A673 (cell line): ENCODE results near the gene JMJD7. TPM values are rescaled to one million over a fixed set of nuclear protein-coding genes. Genes with fewer than 3 reads are reported as not detected.

ENCODE experiments used
- BruUV-seq: library from RNA; stranded (reverse); fragments of 400-500 nt; replicated peaks from 2 replicates; lab custom pipeline; 2021; lab: Mats Ljungman, UMichigan
- CTCF ChIA-PET: fragments of 300-600 bp; sonication (Branson Sonifier 250); formaldehyde crosslinking; loops from one replicate; lab custom pipeline; 2022; ENCODE audit warnings: antibody characterized with exemption; lab: Charles Lee
- POLR2A ChIA-PET: fragments of 300-600 bp; sonication (Branson Sonifier 250); formaldehyde crosslinking; loops from one replicate; lab custom pipeline; 2022; ENCODE audit warnings: antibody characterized with exemption; ENCODE audit not compliant: low non-redundant PET; lab: Charles Lee
- DNase-seq: peaks from one replicate; pipeline ENCODE4 v3.0.0-alpha.2; 2015; ENCODE audit warnings: low spot score
- H3K27ac ChIP-seq: fragments of 200-600 bp; sonication (generic); 2 replicates; pipeline ENCODE4 v1.5.1; 2016; ENCODE audit warnings: mixed run types, low read depth, mild to moderate bottlenecking, mixed read lengths, antibody characterized with exemption, low read length; ENCODE audit not compliant: poor library complexity, severe bottlenecking
- H3K27me3 ChIP-seq: fragments of 200-600 bp; sonication (generic); replicated peaks from 2 replicates; pipeline ENCODE4 v1.6.1; 2017; ENCODE audit warnings: mixed run types, low read depth, mild to moderate bottlenecking, mixed read lengths, antibody characterized with exemption, low read length; ENCODE audit not compliant: insufficient read depth, poor library complexity
- H3K36me3 ChIP-seq: fragments of 200-600 bp; sonication (generic); 2 replicates; pipeline ENCODE4 v1.6.1; 2016; ENCODE audit warnings: mixed run types, mild to moderate bottlenecking, mixed read lengths, antibody characterized with exemption, low read length; ENCODE audit not compliant: insufficient read depth, poor library complexity, severe bottlenecking
- H3K4me1 ChIP-seq: fragments of 200-600 bp; sonication (generic); 2 replicates; pipeline ENCODE4 v1.6.1; 2017; ENCODE audit warnings: mixed run types, mild to moderate bottlenecking, mixed read lengths, antibody characterized with exemption, low read length; ENCODE audit not compliant: insufficient read depth, poor library complexity, severe bottlenecking
- H3K4me3 ChIP-seq: fragments of 200-600 bp; sonication (generic); 2 replicates; pipeline ENCODE4 v1.5.1; 2016; ENCODE audit warnings: low read depth, mixed run types, mild to moderate bottlenecking, mixed read lengths, low read length; ENCODE audit not compliant: poor library complexity, severe bottlenecking
- H3K9me3 ChIP-seq: fragments of 200-600 bp; sonication (generic); 2 replicates; pipeline ENCODE4 v1.6.1; 2016; ENCODE audit warnings: mixed run types, low read depth, mild to moderate bottlenecking, mixed read lengths, antibody characterized with exemption, low read length; ENCODE audit not compliant: poor library complexity, severe bottlenecking
- EZH2 ChIP-seq: fragments of 200-600 bp; sonication (generic); IDR thresholded peaks from 2 replicates; pipeline ENCODE4 v1.6.1; 2017; ENCODE audit warnings: borderline replicate concordance, low read depth, mild to moderate bottlenecking, mixed read lengths, antibody characterized with exemption, low read length; ENCODE audit not compliant: poor library complexity, severe bottlenecking
- intact Hi-C: fragments of 100-400 bp; cut with micrococcal nuclease; formaldehyde crosslinking; loops from one replicate; pipeline ENCODE4 v1.10.0; 2022; ENCODE audit not compliant: unreplicated experiment
- total RNA-seq: library from RNA; stranded (reverse); gene quantifications from 2 replicates; pipeline ENCODE4 v1.2.3, GENCODE V29; 2021
- TF ChIP-seq, protein P1 (sequence below): fragments of 300-800, 200-600 bp; sonication (generic); conservative IDR thresholded peaks from 2 replicates; pipeline ENCODE4 v1.5.1; 2017; ENCODE audit warnings: low read depth, mild to moderate bottlenecking, antibody characterized with exemption, low read length, moderate library complexity, mixed read lengths

The JMJD7 gene
- total RNA-seq, 1 experiment from 2014 or later, result 18.8 TPM

DNA sequence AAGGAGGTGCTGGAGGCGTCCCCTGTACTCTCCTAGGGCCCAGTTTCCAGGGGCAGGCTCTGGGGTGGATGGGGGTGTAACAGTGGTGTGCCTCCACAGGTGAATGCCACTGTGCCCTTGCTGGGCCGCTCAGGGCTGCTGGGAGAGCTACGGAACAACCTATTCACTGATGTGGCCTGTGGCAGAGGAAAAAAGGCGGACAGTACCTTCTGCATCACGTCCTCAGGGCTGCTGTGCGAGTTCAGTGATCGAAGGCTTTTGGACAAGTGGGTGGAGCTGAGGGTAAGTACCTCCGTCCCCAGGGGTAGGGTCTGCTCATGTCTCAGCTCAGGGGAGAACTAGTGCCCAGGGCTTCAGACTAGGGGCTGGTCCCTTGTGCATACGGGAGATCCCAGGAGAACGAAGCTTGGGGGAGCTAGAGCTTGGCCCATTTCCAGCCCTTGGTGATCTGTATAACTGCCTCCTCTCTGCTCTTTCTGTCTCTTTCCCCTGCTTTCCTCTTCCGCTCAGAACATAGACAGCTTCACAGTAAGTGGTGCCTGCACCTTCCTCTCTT, 15.0 kb upstream of the JMJD7 start:
- ChIA-PET CTCF (interaction anchor here (1.0 kb wide), 1 partner anchor 40 kb away, joined by 5 read pairs; no protein-coding TSS in a partner anchor), POLR2A (no interaction called here)
- Histone ChIP-seq H3K4me3 (no peak overlapping the region), H3K27ac (no peak overlapping the region), H3K36me3 (peaks cover 3% of the 10 kb centered on the region), H3K27me3 (no peaks in the 10 kb centered on the region), H3K4me1 (no peaks in the 10 kb centered on the region), H3K9me3 (no peaks in the 10 kb centered on the region)
- intact Hi-C loops, result loop anchor here (5.0 kb wide), 1 partner anchor 211 kb away; no protein-coding TSS in a partner anchor
- BruUV-seq, result no TSS peak
- DNase-seq, result no peak
- TF ChIP-seq, protein P1, sequence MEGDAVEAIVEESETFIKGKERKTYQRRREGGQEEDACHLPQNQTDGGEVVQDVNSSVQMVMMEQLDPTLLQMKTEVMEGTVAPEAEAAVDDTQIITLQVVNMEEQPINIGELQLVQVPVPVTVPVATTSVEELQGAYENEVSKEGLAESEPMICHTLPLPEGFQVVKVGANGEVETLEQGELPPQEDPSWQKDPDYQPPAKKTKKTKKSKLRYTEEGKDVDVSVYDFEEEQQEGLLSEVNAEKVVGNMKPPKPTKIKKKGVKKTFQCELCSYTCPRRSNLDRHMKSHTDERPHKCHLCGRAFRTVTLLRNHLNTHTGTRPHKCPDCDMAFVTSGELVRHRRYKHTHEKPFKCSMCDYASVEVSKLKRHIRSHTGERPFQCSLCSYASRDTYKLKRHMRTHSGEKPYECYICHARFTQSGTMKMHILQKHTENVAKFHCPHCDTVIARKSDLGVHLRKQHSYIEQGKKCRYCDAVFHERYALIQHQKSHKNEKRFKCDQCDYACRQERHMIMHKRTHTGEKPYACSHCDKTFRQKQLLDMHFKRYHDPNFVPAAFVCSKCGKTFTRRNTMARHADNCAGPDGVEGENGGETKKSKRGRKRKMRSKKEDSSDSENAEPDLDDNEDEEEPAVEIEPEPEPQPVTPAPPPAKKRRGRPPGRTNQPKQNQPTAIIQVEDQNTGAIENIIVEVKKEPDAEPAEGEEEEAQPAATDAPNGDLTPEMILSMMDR, result no peak
- no peak for TF ChIP-seq EZH2

DNA sequence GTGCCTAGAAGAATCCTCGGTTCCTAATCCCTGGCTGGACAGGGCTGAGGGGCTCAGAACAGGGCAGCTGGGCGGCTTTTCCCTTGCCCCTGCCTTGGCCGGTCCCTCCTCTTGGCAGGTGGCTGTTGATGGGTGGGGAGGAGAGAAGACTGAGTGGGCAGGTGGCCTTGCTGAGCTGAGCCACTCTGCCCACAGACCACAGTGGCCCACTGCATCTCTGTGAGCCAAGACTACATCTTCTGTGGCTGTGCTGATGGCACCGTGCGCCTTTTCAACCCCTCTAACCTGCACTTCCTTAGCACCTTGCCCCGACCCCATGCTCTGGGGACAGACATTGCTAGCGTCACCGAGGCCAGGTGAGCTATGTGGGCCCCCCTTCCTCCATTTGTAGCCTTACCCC, 14.5 kb upstream of the JMJD7 start:
- TF ChIP-seq, protein P1, result no peak
- no peak for TF ChIP-seq EZH2
- intact Hi-C loops, result loop anchor here (5.0 kb wide), 1 partner anchor 211 kb away; no protein-coding TSS in a partner anchor
- no TSS peak for BruUV-seq
- no peak for DNase-seq
- Histone ChIP-seq H3K9me3 (no peaks in the 10 kb centered on the region), H3K27me3 (no peaks in the 10 kb centered on the region), H3K36me3 (peaks cover 3% of the 10 kb centered on the region), H3K4me1 (no peaks in the 10 kb centered on the region), H3K4me3 (no peak overlapping the region), H3K27ac (no peak overlapping the region)
- ChIA-PET CTCF (interaction anchor here (1.0 kb wide), 1 partner anchor 41 kb away, joined by 5 read pairs; no protein-coding TSS in a partner anchor), POLR2A (no interaction called here)

DNA sequence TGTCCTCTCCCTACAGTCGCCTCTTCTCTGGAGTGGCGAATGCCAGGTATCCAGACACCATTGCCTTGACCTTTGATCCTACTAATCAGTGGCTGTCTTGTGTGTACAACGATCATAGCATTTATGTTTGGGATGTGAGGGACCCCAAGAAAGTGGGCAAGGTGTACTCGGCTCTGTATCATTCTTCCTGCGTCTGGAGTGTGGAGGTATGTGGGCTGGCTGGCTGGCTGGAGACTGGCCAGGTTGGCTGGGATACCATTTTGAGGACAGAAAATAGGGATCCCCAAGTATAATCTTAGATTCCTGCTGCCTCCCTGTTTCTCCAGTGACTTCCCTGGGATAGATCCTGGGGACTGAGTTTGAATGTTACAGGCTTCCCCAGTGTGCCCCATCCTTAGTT, 13.4 kb upstream of the JMJD7 start:
- Histone ChIP-seq H3K27me3 (no peaks in the 10 kb centered on the region), H3K9me3 (no peaks in the 10 kb centered on the region), H3K4me1 (no peaks in the 10 kb centered on the region), H3K27ac (no peak overlapping the region), H3K36me3 (peaks cover 7% of the 10 kb centered on the region), H3K4me3 (no peak overlapping the region)
- no peak for TF ChIP-seq EZH2
- TF ChIP-seq, protein P1, result no peak
- ChIA-PET CTCF (no interaction called here), POLR2A (no interaction called here)
- no peak for DNase-seq
- no TSS peak for BruUV-seq
- intact Hi-C loops, result loop anchor here (5.0 kb wide), 1 partner anchor 212 kb away; no protein-coding TSS in a partner anchor
